GM21529 (cell line): Measurements from ENCODE around the gene FAM210A.
"Not testable (repeated sequence)": the region's sequence is repeated elsewhere in the genome, so short reads cannot be mapped to it uniquely, and the experiment has no call there.

Source experiments
- ATAC-seq: cut with Tn5 transposase; IDR thresholded peaks from one replicate; pipeline ENCODE4 v1.9.1; 2021; ENCODE audit not compliant: unreplicated experiment

The FAM210A gene, protein sequence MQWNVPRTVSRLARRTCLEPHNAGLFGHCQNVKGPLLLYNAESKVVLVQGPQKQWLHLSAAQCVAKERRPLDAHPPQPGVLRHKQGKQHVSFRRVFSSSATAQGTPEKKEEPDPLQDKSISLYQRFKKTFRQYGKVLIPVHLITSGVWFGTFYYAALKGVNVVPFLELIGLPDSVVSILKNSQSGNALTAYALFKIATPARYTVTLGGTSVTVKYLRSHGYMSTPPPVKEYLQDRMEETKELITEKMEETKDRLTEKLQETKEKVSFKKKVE

DNA sequence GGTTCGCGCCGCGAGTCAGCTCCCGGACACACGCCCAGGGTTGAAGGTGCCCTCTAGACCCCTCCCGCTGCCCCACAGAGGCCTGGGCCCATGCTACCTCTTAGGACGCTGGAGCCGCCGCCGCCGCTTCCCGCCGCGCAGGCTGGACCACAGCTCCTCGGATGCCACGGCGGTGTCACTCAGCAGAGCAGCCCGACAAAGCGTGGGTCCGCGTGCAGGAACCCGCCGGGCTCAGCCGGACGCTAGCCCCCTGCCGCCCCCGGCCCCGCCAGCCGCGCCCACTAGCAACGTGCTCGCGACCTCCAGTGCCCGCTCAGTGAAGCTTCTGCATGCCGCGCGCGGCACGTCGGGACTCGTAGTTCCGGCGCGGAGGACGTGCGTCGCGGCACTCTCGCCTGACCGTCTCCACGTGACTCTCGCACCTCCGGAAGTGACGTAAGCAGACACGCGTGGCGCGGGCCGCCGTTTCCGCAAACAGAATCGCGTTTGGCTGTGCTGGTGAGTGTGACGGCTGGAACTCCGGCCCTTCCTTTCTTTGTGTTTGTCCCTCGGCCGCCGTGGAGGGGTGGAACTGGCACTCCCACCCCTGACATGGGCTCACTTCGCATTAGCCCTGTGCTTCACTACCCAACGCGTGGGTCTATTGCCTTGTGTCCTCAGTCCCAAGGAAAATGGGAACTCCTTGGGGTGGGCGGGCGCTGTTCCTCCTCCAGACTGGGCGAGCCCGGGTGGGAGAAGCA, at the start of gene FAM210A, which contains the start of gene RNMT:
Gene FAM210A (minus strand): TSS at position 327 of the 740 bp plus-strand sequence. CDS start 44,481 bp downstream, outside the sequence.
Gene RNMT (plus strand): TSS at position 442 of the 740 bp plus-strand sequence. CDS start 4,845 bp downstream, outside the sequence.
- ATAC-seq, result peak; percentile 90

DNA sequence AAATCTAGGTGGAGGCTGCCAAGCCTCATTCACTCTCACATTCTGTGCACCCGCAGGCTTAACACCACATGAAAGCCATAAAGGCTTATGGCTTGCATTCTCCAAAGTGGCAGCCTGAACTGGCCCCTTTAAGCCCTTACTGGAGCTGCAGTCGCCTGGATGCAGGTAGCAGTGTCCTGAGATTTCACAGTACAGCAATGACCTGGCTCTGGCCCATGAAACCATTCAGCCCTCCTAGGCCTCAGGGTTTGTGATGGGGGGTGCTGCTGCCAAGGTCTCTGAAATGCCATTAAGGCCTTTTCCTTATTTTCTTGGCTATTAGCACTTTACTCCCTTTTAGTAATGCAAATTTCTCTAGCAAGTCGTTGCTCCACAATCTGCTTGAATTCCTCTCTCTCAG, 48.7 kb upstream of the FAM210A start:
- no peak for ATAC-seq

DNA sequence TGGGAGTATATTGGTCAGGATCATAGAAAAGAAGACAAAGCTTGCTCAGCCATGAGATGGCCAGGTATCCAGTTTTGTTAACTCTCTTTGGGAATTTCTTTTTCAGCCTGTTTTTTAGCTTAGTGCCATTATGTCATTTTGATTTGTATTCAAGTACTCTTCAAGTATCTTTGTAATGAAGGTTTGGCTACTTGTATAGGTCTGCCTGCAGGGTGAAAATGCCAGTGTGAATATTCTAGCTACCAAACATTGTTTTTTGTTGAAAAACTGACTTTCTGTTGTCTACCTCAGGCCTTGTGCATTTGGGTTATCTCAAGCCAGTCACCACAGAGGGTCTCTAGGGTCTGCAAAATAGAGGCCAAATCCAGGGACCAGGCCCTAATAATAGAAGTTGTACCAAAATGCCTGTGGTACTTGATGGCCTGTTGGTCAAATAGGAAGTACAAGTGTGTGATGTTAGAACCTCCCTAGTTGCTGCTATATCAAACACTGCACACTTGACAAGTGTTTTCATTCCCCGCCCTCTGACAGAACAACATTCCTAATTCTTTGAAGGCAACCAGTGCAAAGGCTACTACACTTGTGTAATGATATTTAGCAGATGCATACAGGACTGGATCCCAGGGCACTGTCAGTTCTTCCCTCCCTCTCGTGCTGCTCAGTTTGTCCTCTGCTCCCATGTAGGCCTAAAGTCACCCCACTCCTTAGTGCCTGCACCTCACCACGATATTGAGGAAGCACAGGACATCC, 36.5 kb upstream of the FAM210A start:
- ATAC-seq, result no peak

DNA sequence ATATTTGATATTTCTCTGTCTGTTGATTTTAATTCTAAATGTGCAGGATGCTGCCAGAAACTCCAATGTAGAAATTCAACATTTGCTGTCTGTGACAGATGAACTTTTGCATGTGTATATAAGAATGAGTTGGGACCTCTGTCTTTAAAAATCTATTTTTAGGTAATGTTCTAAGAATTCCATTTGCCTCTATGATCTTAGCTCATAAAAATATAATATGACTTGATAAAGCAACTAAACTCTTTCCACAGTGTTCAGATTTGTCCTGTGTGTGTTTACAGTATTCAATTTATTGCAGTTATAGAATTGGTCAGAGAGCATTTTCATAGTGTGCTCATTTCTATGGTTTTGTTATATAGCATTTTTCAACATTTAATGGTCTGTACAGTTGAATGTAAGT, 33.7 kb upstream of the FAM210A start:
- ATAC-seq, result no peak

DNA sequence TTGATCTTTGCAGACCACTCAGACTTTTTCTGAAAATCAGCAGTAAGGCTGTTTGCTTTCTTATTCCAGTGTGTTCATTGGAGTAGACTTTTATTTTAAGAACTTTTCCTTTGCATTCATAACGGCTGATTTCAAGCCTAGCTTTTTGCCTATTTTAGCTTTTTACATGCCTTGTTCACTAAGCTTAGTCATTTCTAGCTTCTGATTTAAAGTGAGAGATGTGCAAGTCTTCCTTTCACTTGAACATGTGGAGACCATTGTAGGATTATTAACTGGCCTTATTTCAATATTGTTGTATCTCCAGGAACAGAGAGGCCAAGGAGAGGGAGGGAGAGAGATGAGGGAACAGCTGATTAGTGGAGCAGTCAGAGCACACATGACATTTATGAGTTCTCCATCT, 32.3 kb upstream of the FAM210A start:
- ATAC-seq, result no peak

DNA sequence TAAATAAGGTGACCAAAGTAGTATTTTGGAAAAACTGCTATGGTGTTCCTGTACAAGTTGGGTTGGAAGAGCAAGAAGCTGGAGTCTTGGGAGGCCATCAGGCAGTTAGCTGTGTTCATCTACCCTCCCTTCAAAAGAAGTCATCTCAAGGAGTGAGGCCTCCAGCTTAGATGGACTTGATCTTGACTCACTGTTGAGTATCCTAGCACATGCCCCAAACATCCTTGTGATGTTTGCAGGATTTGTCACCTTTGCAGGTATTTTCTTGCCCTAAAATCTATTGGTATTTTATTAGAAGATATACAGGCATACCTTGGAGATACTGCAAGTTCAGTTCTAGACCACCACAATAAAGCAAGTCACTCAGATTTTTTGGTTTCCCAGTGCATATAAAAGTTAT, 30.3 kb upstream of the FAM210A start:
- ATAC-seq, result no peak

DNA sequence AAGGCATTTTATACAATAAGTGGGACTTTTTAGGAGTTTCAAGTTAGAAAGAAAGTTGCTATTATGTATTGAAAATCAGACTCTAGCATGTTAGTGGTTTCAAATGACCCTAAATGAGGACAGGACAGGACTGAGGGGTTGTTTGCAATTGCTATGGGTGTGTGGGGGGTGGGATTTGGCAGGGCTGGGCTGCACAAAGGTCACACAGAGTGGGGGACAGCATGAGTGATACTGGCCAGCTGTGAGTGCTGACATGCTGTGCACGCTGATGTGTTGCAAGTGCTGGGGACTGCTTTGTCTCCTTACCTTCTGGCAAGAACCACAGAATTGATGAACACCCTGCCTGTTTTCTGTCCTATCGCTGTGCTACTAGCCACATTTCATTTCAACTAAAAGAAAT, 29.9 kb upstream of the FAM210A start:
- ATAC-seq, result no peak

DNA sequence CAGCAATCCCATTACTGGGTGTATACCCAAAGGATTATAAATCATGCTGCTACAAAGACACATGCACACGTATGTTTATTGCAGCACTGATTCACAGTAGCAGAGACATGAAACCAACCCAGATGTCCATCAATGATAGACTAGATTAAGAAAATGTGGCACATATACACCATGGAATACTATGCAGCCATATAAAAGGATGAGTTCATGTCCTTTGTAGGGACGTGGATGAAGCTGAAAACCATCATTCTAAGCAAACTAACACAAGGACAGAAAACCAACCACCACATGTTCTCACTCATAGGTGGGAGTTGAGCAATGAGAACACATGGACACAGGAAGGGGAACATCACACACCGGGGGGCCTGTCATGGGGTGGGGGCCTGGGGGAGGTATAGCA, 25.2 kb upstream of the FAM210A start:
- not testable (repeated sequence) for ATAC-seq

DNA sequence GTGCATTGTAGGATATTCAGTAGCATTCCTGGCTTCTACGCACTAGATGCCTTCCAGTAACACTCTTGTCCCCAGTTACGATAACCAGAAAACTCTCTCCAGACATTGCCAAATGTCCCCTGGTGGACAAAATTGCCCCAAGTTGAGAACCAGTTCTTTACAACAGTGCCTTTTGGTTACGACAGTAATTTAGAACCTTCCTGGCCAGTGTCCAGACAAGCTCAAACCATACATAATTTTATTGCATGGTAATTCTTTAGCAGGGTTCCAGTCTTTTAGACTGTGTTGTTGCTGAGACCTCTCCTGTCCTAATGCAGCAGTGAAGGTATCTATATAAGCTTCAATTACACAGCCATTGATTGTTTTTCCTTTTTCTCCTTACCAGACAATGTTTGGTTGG, 20.3 kb upstream of the FAM210A start:
- ATAC-seq, result no peak

DNA sequence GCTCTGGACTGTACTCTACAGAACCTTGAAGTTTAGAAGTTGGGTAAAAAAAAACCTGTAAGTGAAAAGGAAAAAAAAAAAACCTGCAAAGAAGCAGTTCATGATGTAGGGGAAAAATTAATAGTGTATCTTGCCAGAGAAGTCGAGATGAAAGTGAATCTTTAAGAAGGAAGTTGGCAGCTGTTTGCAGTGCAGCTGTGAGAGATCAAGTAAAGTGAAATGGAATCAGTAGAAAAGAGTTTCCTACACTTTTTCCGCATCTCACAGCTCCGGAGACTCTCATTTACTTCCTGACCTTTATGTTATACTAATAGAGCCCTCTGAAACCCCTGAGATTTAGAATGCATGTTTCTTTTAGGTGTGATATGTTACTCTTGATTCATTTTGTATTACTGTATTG, 19.3 kb upstream of the FAM210A start:
- no peak for ATAC-seq

DNA sequence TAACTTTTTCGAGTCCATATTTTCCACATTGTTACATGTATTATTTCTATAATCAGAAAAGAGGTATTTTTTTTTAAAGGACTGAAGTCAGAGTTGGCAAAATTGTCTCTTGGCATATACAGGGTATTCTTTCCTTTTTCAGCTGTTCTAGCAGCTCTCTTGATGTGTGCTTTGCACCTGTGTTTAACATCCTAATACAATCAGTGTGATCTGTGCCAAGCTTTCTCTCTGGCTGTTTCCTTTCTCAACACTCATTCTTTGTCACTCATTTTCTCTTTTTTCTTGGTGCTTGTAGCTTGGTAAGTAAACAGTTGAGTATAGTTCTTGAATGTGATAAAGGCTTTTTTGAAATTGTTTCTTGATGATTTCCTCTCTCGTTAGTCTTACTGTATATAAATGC, 9.3 kb upstream of the FAM210A start:
- ATAC-seq, result no peak

DNA sequence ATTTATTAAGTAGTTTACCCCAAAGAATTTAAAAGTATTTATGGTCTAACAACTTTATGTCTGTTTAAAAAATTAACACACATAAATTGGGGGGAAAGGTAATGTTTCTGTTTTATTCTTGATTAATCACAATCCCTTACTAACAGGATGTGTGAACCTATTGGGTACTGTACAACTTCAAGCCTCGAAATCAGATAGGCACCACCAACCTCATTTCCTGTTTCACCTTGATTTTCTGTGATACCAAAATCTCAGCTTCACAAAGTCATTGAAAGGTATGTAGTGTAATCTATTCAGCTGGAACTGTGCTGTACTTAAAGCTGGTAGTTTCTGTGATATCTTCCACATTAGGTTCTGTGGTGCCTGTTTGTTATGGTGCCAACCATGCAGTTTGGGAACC, 4.1 kb upstream of the FAM210A start:
- no peak for ATAC-seq

DNA sequence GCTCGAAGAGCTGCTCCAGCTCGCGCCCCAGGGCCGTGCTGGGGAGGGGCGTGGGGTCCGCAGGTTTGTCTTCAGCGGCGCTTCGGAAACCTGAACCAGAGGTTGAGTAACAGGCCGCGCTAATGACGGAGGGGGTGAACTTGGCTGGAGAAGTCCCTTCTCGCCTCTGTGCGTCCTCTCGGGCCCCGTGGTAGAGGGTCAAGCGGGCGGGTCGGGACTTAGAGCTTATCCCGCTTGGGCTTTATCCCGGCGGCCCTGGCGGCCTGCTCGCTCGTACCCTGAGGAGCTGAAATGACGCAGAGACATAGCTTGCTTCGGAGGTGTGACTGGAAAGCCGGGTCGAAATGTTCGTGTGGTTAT, 594 bp upstream of the FAM210A start:
- peak; percentile 12 for ATAC-seq

DNA sequence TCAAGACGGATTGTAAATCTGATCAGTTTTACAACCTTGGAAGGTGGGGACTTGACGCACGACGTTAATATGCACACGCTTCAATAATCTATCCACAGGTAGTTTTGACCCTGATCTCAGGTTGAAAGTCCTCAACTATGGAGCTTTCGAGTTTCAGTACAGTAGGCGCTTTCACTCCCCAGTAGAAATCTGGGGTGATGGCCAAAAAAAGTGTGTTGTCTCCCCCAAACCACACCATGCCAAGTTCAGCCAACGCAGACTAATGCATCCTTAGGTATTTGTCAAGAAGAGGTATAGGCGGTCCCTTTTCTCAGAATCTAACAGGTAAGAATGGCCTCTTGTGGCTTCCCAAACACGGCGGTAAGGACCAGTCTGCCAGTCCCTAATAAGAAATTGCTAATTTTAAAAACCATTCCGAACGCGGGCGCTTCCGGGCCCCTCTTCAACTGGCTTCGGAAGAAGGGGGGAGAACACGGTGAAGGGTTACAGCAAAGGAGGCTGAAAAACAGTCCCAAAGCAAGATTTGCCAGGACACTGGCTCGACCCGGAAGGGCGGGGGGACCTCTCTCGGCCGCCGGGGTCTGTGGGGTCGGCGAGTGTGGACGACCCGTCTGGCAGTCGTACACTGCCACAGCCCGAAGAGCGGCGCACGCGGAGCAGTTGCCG, 659 bp downstream of the FAM210A start:
- ATAC-seq, result peak; percentile 0

DNA sequence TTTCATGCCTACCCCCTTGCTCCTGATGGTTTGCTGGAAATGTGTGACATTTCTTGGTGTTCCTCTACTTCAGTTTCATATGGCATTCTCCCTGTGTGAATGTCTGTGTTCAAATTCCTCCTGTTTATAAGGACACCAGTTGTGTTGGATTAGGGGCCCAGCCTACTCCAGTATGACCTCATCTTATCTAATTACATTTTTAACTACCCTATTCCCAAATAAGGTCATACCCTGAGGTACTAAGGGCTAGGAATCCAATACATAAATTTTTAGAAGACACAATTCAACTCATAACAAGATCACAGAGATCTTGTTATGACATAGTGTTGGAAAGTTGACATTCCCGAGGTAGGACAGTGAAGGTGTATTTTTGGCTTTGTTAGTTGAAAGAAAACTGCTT, 5.5 kb downstream of the FAM210A start:
- no peak for ATAC-seq

DNA sequence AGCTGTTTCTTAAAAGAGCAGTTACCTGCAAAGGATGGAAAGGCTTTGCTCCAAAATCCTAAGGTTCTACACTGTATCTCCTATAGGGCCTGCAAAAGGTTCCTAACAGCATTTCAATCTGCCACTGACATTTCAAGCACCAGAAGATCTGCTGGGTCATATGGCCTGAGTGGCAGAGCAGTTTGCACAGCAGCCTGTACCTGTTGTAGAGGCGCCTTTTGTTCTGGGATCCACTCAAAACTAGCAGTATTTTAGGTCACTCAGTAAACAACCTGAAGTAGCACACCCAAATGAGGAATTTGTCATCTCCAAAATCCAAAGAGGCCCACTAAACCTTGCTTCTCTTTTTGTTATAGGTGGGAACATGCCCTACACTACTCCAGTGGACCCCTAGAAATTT, 6.2 kb downstream of the FAM210A start:
- ATAC-seq, result no peak

DNA sequence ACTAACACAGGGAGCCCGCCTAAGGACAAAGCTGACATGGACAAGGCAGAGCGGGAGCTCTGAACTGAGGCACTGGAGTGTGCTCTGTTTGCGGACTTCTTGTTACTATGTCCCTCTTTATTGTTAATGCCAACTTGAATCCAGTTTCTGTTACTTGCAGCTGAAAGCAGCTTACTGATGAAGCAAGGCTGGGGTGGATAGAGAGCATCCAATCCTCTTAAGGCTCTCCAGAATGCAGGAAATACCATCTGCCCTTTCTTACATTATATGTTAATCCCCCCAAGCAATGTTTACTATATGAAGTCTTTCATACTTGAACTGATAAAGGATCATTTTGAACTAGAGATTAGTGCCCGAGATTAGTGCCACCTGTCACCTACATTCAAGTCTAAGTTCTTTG, 9.4 kb downstream of the FAM210A start:
- ATAC-seq, result no peak

DNA sequence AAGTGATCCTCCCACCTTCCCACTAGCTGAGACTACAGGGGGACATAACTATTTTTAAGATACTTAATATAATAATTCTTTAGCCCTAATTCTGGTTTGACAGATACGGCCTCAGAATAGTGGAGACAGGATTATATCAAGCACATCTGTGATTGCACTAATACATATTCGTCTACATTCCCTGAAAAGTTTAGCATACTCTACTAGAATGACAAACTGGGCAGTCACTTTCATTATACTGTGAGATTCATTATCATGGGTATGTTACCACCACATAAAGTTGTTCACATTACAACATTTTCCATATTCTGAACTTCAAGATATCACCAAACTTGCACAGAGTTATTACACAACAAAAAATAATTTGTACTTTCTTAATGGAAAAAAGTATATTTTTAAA, 11.0 kb downstream of the FAM210A start:
- ATAC-seq, result no peak

DNA sequence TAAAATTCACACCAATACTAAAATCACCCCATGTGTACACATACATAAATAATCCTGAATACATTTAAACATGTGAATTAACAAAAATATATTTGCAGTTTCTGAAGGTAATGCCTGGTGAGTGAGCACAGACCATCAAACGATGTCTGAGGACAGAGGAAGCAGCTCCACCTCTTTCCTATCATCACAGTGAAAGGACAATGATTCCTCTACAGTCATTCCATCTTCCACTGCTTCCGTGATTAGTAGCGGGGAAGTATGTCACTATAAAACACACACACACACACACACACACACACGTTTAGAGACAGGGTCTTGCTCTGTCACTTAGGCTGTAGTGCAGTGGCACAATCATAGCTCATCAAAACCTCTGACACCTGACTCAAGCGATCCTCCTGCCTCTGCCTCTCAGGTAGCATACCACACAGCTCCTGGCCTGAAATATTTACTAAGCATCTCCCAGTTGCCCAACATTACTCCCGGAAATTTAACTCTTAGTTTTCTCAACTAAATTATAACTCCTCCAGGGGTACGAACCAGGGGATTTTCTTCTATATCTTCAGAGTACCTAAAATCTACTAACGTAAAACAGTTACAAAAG, 12.8 kb downstream of the FAM210A start:
- ATAC-seq, result no peak

DNA sequence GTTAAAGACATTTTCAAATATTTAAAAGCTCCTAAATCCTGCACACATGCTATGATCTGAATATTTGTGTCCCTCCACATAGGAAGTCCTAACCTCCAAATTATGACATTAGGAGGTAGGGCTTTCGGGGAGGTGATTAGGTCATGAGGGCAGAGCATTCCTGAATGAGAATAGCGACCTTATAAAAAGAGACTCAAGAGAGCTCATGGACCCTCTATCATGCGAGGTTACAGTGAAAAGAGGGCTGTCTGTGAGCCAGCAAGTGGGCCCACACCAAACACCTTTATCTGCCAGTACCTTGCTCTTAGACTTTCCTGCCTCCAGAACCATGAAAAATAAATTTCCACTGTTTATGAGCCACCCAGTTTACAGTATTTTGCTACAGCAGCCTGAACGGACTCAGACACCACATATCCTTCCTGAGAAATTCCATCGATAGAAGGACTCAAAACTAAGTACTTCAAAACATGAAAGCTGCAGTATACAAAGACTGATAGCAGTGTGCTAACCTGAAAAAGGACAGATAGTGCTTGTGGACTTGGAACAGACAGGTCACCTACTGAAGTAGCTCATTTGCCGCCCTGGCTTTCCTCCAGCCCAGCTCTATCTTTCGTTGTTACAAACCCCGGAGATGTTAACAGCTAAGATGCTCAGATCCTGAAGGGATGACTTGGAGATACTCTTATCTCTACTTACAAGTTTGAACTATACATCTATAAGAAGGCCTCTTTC, 13.8 kb downstream of the FAM210A start:
- no peak for ATAC-seq
